ENCODE data around the gene MSH5. TPM values are rescaled to one million over a fixed set of nuclear protein-coding genes. Genes with fewer than 3 reads are reported as not detected.

Gene MSH5
- total and polyA plus RNA-seq, 2 of the 13 experiments (the other 11 are each of a cell fraction or from before 2014, with no cell fraction given) = 10.2 to 38.7 TPM

DNA sequence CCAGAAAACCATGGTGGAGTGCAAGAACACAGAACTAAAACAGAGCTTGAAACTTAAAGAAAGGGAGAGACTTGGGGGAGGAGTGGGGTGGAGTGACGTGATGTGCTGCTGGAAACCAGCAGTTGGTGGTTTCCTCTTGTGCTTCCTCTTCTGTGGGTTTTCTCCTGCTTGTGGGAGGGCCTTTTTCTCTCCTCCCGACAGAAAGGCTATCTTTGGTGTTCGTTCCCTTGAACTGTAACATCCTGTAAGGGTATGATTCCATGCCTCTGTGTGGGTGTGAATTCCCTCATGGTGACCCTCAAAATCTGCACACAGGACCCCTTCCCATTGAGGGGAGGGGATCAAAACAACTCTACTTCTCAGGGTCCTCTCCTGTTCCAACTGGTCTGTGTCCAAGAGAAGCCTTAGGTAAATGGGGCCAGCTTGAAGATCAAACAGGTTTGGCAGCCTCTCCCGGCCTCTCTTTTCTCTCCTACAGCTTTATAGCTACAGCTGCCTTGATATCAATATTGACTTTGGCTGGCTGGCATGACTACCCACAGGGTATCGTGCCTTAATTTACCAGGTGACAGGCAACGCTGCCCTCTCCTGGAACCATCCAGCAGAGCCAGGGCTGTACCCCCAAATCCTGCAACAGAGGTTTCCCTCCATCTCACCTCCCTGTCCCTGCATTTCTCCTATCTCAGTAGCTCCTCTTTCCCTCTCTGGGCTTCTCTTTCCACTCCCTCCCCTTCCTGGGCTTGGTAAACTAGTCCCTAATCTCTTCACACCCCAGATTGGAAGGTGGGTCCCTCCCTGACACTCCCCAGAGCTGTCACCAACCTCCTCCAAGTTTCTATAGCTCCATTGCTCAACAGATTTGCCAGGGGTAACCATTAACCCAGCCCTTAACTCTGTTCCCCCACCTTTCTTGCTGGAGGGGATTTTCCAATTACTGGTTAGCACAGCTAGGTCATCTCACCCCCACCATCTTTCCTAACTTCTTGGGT, 1.5 kb upstream of the MSH5 start (continued):
- TF ChIP-seq SMARCC2 (IDR thresholded peaks at IDR 0.05) = no peak
- TF ChIP-seq RFX5 (IDR thresholded peaks at IDR 0.05; ENCODE audit: low read depth, low read length) = no peak
- TF ChIP-seq SMYD3 (CRISPR knock-in tag; IDR thresholded peaks at IDR 0.05) = peak; percentile 93
- peak; percentile 90; the same call in 1 of the 2 replicates for TF ChIP-seq ETV5 (CRISPR knock-in tag; IDR thresholded peaks at IDR 0.05; ENCODE audit: borderline replicate concordance)
- TF ChIP-seq RARA (CRISPR knock-in tag; IDR thresholded peaks at IDR 0.05) = peak; percentile 75
- TF ChIP-seq ARNTL (CRISPR knock-in tag; IDR thresholded peaks at IDR 0.05) = 0 out of 2 replicates have a peak, but pooled peaks have one; percentile 14
- no peak for TF ChIP-seq FLYWCH1 (CRISPR knock-in tag; IDR thresholded peaks at IDR 0.05)
- peak; percentile 84 for TF ChIP-seq ZNF746 (CRISPR knock-in tag; IDR thresholded peaks at IDR 0.05)
- TF ChIP-seq PHF8 (CRISPR knock-in tag; IDR thresholded peaks at IDR 0.05) = peak; percentile 35; the same call in 1 of the 2 replicates
- TF ChIP-seq, protein P1, sequence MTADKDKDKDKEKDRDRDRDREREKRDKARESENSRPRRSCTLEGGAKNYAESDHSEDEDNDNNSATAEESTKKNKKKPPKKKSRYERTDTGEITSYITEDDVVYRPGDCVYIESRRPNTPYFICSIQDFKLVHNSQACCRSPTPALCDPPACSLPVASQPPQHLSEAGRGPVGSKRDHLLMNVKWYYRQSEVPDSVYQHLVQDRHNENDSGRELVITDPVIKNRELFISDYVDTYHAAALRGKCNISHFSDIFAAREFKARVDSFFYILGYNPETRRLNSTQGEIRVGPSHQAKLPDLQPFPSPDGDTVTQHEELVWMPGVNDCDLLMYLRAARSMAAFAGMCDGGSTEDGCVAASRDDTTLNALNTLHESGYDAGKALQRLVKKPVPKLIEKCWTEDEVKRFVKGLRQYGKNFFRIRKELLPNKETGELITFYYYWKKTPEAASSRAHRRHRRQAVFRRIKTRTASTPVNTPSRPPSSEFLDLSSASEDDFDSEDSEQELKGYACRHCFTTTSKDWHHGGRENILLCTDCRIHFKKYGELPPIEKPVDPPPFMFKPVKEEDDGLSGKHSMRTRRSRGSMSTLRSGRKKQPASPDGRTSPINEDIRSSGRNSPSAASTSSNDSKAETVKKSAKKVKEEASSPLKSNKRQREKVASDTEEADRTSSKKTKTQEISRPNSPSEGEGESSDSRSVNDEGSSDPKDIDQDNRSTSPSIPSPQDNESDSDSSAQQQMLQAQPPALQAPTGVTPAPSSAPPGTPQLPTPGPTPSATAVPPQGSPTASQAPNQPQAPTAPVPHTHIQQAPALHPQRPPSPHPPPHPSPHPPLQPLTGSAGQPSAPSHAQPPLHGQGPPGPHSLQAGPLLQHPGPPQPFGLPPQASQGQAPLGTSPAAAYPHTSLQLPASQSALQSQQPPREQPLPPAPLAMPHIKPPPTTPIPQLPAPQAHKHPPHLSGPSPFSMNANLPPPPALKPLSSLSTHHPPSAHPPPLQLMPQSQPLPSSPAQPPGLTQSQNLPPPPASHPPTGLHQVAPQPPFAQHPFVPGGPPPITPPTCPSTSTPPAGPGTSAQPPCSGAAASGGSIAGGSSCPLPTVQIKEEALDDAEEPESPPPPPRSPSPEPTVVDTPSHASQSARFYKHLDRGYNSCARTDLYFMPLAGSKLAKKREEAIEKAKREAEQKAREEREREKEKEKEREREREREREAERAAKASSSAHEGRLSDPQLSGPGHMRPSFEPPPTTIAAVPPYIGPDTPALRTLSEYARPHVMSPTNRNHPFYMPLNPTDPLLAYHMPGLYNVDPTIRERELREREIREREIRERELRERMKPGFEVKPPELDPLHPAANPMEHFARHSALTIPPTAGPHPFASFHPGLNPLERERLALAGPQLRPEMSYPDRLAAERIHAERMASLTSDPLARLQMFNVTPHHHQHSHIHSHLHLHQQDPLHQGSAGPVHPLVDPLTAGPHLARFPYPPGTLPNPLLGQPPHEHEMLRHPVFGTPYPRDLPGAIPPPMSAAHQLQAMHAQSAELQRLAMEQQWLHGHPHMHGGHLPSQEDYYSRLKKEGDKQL (CRISPR knock-in tag; IDR thresholded peaks at IDR 0.05; ENCODE audit: low read depth) = peak; percentile 99
- TF ChIP-seq, protein P2, sequence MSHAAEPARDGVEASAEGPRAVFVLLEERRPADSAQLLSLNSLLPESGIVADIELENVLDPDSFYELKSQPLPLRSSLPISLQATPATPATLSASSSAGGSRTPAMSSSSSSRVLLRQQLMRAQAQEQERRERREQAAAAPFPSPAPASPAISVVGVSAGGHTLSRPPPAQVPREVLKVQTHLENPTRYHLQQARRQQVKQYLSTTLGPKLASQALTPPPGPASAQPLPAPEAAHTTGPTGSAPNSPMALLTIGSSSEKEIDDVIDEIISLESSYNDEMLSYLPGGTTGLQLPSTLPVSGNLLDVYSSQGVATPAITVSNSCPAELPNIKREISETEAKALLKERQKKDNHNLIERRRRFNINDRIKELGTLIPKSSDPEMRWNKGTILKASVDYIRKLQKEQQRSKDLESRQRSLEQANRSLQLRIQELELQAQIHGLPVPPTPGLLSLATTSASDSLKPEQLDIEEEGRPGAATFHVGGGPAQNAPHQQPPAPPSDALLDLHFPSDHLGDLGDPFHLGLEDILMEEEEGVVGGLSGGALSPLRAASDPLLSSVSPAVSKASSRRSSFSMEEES (CRISPR knock-in tag; IDR thresholded peaks at IDR 0.05) = peak; percentile 60; the same call in 1 of the 2 replicates
- TF ChIP-seq, protein P3, sequence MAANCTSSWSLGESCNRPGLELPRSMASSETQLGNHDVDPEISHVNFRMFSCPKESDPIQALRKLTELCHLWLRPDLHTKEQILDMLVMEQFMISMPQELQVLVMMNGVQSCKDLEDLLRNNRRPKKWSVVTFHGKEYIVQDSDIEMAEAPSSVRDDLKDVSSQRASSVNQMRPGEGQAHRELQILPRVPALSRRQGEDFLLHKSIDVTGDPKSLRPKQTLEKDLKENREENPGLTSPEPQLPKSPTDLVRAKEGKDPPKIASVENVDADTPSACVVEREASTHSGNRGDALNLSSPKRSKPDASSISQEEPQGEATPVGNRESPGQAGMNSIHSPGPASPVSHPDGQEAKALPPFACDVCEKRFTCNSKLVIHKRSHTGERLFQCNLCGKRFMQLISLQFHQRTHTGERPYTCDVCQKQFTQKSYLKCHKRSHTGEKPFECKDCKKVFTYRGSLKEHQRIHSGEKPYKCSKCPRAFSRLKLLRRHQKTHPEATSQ (CRISPR knock-in tag; IDR thresholded peaks at IDR 0.05; ENCODE audit: borderline replicate concordance) = peak; percentile 59; the same call in 1 of the 2 replicates
- peak; percentile 82; the same call in 1 of the 2 replicates for TF ChIP-seq MYNN (CRISPR knock-in tag; IDR thresholded peaks at IDR 0.05; ENCODE audit: low read depth)
- peak; percentile 1 for TF ChIP-seq HNRNPK (IDR thresholded peaks at IDR 0.05; ENCODE audit: low read depth, low read length, poor library complexity, severe bottlenecking)
- TF ChIP-seq SMAD3 (CRISPR knock-in tag; IDR thresholded peaks at IDR 0.05) = 0 out of 2 replicates have a peak, but pooled peaks have one; percentile 13
- no peak for TF ChIP-seq ZNF232 (CRISPR knock-in tag; IDR thresholded peaks at IDR 0.05; ENCODE audit: borderline replicate concordance)
- no peak for TF ChIP-seq NONO (IDR thresholded peaks at IDR 0.05)
- TF ChIP-seq NONO (CRISPR knock-in tag; conservative IDR thresholded peaks at IDR 0.05) = peak; percentile 84
- TF ChIP-seq, protein P4, sequence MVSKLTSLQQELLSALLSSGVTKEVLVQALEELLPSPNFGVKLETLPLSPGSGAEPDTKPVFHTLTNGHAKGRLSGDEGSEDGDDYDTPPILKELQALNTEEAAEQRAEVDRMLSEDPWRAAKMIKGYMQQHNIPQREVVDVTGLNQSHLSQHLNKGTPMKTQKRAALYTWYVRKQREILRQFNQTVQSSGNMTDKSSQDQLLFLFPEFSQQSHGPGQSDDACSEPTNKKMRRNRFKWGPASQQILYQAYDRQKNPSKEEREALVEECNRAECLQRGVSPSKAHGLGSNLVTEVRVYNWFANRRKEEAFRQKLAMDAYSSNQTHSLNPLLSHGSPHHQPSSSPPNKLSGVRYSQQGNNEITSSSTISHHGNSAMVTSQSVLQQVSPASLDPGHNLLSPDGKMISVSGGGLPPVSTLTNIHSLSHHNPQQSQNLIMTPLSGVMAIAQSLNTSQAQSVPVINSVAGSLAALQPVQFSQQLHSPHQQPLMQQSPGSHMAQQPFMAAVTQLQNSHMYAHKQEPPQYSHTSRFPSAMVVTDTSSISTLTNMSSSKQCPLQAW (CRISPR knock-in tag; IDR thresholded peaks at IDR 0.05) = peak; percentile 97

Data from HepG2 (cell line).